Measurements from ENCODE around the gene WNT3.
"Not testable (repeated sequence)": the region's sequence is repeated elsewhere in the genome, so short reads cannot be mapped to it uniquely, and the experiment has no call there.

Gene WNT3

DNA sequence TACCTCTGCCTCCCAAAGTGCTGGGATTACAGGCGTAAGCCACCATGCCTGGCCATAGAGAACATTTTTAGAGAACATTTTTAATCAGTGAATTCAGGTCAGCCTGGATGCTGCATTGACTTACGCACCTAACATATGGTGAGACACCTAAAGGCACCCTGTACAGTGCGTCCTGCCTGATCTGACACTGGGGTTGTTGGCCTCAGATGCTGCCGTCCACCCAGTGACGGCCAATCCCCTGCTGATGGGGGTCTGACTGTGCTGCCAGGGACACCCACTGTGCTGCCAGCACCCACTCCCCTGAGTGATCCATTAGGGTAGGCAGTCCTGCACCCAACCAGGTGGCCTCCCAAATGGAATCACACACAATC lies 38.5 kb downstream of the WNT3 start:
- DNase-seq, result no peak

DNA sequence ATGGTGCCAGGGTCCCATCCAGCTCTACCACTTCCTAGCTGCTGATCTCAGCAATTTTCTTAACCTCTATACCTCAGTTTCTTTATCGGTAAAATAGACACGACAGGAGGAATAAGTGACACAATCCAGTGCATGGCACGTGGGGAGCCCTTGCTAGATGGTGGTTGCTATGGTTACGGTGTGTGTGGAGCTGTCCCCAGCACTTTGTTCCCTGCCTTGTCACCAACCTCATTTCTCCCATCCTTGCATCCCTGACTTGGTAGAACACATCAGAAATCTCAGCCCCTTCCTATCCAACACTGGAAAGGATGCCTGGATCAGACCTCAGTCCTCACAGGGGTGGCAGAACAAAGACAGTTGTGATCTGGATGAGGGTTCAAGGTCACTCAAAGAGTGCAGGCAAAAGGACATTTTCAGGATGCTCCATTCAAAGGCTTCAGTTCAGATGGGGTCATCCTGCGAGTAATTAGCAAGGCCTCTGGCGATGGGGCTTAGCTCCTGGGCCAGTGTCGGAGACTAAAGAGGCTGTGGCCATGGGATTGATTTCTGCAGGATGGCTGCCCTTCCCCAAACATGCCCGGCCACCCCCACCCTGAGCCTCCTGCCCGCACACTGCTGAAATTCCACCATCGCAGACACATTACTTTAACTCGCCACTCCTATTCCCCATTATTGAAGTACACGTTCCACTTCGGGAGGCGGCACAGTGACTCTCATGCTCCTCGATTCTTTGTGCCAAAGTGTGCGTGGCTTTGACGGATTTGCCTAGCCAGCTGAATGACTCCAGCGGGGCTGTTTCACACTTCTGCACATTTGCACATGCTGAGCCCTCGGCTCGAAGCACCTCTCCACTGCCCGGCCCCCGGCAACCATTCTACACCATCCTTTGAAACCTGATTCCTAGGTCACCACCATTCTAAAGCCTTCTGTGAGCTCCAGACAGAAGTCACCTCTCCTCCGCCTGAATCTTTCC lies 40.3 kb downstream of the WNT3 start:
- DNase-seq, result no peak

DNA sequence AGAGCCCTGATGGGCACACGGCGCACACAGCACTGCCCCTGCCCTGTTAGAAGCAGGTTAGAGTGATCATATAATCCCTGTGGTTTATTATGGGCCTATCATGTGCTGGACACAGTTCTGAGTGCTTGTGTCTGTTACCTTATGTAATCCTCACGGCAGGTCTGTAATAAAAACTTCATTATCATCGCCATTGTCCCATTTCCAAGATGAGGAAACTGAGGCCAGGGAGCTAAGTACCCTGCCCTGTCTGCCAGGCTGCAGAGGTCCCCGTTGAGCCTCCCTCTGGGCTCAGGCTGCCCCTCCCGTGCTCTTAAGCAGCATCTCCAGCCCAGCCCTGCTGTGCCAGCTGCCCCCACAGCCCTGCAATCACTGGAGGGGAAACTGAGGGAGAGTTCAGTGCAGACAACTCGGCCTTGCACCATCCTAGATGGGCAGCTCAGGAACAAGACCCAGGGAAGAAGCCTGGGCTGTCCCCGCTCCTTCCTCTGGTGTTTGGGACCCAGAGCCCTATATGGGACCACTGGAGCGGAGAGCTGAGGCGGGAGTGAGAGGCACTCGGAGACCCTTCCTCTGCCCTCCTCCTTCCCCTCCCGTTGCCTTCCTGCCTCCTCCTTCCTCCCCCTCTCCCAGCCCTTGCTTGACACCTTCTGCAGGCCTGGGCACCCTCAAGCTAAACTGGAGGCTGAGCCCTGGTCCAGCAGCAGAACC lies 42.0 kb downstream of the WNT3 start:
- no peak for DNase-seq

DNA sequence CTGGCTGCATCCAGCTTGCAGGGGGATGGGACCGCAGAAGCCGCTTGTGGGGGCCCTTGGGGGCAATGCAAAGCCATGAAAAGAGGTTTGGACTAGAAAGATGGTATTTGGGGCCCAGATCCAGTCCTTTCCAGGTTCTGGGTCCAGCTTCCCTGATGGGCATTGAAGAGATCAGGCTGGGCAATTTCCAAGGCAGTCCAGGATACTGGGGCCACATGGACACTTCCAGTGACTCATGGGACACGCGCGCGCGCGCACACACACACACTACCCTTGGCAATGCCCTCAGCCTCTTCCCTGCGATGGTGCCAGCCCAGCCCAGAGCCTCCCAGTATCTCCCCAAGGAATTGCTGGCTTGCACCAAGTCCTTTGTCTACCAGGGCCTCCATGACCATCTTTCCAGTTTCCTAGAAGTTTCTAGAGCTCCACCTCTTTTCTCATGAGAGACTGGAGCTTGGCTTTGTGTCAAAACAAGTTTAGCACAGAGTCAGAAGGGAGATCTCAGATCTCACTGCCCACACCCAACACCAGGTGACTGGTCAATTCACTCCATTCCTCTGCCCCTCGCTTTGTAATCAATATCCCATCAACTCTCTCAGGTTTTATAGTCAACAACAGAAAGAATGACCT lies 44.3 kb downstream of the WNT3 start:
- DNase-seq, result no peak

DNA sequence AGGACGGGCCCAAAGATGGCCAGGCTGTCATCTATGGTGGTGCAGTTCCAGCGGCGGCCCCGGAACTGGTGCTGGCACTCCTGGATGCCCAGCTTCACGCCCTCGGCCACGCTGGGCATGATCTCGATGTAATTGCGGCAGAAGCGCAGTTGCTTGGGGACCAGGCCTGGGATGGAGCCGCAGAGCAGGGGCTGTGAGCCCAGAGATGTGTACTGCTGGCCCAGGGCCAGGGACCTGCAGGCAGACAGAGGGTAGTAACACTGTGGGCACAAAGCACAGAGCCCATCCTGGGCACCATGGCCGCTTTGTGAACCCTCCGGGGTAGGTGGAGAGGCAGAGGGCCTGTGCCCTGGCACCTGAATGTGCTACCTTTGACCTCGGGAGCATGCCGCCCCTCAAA lies 44.8 kb downstream of the WNT3 start:
- no peak for DNase-seq

DNA sequence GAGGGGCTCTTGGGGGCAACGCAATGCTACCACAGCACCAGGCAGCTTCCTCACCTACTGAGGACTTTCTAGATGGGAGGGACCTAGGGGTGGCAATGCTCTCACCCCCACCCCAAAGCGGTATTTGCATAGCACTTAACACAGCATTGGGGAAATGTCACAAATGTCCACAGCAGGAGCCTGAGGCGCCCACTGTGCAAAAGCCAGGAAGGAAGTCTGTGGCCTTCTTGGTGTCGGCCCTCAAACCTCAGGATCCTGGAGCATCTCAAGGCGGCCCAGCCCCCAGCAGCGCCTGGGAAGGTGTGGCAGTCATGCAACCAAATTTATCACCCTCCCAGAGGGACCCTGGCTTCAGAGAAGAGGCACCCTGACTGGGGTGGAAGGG lies 45.3 kb downstream of the WNT3 start:
- no peak for DNase-seq

DNA sequence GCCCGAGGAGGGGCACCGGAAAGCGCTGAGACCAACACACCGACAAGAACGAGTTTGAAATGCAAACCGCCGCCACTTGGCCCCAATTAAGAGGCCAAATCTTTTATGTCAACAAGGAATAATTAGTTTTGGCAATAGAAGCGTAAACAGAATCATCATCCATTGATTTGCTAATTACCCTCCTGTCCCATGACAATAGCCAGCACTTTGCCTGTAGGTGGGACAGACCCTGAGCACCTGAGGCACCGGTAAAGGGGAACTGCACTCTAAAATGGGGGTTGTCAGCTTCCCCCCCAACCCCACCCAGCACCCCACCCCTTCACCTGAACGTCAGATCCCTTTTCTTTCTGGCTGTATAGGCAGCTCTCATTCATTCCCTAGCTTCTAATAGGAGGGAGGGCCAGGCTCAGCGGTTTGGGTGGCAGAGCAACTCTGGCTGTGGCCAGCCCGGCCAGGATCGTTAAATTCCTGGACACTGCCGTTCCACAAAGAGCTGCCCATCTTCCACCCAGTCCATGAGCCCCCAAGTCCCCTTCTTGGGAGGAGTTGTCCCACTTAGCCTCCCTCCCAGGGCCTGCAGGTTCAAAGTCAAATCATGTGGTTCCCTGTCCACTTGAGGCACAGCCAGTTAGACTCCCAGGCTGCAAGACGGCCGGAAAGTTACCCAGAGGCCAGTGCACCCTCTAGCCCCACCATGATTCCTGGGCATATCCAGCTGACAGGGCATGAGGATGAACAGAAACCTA lies 45.8 kb downstream of the WNT3 start:
- DNase-seq, result no peak

DNA sequence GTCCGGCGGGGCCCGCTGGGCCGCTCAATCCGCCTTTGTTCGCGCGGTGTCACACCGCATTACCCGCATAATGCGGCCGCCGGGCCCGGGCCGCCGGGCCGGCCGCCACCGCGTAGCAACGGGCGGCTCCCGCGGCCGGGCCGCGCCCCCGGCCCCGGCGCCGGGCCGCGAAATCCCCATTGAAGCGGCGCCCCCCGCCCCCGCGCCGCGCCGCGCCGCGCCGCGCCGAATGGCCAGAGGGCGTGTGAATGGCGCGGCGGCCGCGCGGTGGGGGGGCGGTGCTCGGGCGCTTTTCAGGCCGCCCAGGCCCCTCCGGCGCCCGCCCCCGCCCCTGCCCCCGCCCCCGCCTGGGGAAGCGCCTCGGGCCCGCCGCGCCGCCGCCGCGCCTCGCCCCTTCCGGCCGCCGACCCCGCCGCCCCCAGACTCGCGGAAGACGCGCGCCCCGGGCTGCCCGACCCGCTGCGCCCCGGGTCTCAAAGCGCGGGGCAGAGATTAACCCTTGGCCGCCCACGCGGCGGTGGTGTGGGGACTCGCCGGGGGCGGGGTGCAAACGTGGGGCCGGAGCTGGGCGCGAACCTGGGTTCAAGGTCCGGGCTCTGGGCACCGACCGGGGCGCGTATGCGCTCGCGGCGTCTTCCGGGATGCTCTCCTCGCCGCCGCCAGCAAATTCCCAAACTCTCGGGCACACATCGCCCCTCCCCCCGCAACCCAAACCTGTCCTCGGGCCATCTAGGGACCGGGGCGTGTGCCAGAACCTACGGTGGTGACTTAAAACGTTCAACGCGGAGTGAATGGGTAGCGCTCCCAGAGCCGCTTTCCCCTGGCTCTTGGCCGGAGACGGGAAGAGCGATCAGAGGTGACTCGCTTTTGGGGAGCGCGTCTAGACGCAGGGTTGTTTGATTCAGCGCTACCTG lies 46.7 kb downstream of the WNT3 start:
- peak; percentile 76 for DNase-seq

DNA sequence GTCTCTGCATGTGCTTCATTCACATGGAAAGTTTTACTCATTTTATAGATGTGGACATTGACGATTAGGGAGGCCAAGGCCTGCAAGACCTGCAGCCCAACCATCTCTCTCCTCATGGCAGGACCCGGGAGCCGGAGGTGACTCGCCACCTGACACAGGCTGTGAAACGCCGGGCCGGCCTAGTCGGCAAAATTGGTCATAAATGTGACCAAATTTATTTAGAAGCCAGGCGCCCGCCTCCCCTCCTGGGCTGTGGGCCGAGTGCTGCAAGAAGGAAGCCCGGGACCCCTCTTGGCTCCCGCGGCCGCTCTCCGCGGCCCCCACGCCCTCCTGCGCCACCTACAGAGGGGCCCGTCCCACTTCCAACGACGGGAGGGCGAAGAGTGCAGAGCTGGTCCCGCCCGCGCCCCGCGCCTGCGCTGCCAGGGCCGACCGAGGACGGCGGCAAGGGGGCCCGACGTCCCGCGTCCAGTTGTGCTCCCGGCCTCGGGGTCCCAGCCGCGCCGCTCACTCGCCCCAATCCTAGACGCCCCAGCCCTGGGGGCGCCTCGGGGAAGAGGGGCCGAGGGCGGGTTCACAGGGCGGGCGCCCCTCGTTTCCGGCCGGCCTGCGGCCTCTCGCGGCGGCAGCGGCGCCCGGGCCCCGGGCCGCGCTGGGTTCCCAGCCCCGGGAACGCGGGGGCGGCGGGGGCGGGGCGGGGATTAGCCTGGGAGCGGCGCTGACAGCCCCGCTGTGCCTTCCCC lies 47.5 kb downstream of the WNT3 start:
- DNase-seq, result no peak

DNA sequence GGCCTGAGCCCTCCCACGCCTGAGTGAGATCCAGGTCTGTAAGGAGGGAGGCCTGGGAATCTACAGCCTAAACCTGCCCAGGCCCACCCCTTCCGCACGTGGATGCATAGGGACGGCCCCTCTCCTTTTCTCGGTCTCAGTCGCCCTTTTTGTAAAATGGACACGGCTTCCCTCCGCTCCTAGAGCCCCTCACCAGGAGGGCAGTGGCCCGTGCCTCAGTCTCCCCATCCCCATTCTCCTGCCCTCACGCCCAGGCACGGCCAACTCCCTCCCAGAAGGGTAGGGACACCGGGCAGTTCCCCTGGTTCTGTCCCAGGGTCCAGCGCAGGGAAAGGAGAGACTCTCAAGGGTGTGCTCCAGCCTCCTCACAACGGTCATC lies 48.1 kb downstream of the WNT3 start:
- no peak for DNase-seq

DNA sequence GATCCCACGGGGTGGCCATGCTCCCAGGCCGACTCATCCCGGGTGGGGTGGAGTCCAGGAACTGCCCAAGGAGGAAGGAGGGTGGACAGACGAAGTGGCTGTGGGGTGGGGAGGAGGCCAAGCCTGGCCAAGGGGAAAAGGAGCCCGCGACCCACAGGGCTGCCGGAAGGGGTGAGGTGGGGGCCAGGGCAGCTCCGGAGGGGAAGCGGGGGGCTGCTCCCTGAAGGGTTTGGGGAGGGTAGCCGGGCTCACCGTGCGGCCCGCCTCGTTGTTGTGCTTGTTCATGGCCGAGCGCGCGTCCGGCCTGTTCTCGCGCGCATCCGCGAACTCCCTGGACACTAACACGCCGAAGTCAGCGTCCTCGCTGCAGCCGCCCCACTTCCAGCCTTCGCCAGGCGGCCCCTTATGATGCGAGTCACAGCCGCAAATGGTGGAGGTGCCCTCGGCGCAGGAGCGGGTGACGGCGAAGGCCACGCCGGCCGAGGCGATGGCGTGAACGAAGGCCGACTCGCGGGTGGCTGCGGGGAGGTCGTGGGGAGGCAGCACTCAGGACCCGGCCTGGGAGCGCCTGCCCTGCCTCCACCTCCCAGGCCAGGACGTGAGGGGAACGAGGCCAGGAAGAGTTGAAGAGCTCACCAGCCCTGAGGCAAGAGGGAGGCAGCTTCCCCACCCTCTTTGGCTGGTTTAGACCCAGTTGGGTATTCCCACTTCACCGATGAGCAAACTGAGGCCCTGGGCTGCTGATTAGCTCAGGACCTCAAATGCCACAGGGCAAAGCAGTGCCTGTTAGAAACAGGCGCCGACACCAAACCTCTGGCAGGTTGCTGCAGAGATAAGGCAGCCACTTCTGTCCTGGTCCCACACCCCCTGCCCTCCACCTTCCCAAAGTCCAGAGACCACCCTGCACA lies 48.7 kb downstream of the WNT3 start:
- DNase-seq, result no peak

DNA sequence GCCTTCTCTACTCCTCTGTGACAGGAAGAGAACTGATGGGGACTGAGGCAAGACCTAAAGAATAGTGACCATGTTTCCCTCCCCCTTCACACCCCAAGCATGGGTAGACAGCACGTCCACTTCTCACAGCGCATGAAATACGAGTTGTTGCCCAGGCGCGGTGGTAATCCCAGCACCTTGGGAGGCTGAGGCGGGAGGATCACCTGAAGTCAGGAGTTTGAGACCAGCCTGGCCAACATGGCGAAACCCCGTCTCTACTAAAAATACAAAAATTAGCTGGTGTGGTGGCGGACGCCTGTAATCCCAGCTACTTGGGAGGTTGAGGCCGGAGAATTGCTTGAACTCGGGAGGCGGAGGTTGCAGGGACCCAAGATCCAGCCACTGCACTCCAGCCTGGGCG lies 49.6 kb downstream of the WNT3 start:
- not testable (repeated sequence) for DNase-seq

DNA sequence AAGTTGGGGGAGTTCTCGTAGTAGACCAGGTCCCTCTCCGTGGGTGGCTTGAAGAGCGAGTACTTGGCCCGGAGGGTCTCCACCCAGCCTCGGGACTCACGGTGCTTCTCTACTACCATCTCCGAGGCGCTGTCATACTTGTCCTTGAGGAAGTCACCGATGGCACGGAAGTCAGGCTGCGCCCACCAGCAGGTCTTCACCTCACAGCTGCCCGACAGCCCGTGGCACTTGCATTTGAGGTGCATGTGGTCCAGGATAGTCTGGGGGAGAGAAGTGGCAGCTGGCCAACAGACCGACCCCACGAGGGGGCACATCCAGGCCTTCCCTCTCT lies 50.0 kb downstream of the WNT3 start:
- DNase-seq, result no peak

DNA sequence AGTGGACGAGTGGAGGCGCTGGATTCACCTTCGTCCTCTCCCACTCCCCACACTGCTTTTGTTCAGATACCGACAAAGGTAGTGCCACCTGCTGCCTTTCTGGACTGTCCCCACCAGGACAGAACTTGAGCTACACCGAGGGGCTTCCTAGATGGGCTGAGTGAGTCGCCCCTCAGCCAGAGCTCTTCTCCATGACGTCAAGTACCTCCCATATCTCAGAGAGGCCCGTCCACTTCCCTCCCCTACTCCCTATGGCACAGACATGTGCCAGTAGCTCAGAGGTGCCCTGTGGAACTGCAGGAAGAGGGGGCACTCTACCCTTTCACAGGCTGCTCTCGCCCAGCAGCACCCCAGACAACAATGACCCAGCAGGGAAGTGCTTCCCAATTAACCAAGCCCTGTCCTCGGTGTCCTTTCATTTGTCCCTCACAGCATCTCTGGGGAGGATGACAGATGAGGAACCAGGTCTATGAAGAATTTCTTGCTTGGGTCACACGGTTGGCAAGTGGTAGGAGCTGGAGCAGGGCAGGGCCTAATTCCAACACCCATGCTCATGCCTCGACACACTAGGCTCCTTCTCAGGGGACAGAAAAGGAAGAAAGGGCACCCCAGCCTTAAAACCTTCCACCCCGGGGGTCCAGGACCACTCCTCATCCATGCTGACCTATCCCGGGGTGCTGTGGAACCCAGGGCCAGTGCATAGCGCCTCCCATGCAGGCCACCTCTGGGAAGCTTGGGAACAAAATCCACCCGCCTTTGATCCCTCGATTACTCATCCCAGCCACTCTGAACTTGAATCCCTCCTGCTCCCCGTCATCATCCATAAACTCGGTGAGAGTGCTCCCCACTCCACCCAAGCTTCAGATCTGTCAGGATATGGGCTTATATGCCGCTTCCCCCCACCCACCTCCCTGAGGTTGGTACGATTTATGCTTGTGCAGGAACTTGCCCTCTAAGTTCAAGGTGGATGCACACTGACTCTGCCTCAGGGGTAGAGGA lies 51.7 kb downstream of the WNT3 start:
- DNase-seq, result no peak

DNA sequence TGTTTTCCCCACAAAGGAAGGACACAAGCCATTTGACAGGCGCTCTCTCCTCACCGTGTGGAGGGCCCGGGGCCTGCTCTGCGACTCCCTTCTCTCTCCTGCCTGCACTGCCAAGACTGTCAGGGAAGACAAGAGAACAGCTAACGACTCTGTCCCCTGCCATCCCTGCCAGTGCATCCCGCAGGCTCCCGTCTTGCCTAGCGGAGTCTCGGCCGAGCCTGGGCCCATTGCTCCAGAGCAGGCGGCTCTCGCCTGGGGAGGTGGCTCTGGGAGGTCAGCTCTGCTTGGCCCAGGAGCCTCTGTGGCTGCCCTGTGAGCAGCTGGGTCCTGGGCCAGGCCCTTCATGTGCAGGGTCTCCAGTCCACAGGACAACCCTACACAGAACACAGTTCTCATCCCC lies 53.0 kb downstream of the WNT3 start:
- no peak for DNase-seq

DNA sequence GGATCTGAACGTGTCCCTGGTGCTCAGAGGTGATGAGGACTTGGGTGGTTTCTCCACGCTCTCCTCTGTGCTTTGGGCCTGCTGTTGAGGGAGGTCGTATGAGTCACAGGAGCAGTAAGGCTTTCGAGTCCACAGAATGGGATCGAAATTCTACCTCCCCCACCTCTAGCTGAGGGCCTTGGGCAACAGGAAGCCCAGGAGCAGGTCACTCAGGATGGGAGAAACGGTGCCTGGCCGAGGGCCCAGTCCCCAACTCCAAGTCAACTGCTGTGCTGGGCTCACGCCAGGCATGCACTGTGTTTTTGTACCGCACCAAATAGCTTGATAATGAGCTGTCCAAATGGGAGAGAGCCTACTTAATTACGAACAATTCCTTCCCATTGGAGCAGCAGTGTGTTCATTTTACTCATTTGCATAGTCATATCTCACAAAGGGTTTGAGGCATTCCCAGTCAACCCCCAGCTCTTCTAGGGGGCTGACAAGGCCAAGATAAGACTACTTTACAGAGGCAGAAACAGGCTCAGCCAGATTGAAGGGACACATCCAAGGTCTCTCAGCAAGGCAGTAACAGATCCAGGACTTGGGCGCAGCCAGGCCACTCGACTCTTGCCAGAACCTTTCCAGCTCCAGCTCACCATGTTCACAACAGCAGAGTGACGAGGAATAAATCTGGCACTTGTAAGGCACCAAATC lies 53.6 kb downstream of the WNT3 start:
- no peak for DNase-seq

DNA sequence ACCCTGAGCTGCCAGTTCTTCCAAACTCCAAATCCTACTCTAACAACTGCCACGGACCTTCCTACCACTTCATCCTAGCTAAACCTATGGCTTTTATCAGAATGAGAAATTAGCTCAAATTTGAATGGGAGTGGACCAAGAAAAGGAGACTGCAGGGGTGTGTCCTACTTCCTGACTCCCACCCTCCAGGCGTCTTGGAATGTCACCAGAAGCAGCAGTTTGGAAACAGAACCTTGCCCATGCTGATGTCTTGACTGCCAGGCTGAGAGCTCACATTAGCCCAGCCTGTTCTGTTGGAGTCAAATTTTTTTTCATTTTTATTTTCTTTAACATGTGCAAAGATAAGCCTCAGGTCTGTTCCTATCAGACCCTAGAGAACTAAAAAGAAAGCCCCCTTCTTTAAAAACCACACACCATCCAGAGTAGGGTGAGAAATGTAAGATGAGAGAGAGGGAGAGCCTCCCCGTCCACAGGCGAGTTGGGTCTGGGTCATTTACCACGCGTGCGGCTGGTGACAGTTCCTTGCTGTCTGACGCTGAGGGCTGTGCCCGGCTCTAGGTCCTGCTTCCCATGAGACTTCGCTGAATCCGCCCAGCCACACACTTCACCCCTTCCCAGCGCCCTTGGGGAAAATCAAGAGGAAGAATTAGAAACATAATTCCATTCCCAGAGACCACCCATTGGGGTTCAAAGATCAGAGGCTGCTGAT lies 54.3 kb downstream of the WNT3 start:
- DNase-seq, result no peak

DNA sequence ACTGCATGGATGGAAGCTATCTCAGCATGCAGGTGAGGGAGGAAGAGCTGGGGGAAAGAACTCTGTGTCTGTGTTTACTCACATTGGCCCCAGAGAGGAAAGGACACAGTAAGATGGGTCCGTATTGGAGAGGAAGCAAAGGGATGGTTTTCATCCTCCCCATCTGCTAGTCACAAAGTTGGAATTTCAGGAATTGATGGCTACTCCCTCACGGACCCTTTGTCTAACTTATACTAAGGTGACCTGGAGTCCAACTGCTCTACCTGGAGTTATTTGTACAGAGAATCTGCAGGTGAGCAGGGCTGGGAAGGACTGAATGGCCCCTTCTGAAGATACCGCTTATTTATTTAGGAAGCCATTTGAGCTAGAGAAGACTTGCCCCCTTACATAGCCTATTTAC lies 55.1 kb downstream of the WNT3 start:
- no peak for DNase-seq

Data from 8988T (cell line).